GM12864 (cell line): Measurements from ENCODE around the gene ST14.
"Not testable (repeated sequence)": the region's sequence is repeated elsewhere in the genome, so short reads cannot be mapped to it uniquely, and the experiment has no call there.

ENCODE experiments used
- DNase-seq: peaks from one replicate; pipeline ENCODE4 v3.0.0-alpha.2; 2011; ENCODE audit warnings: low read depth
- H3K4me3 ChIP-seq: 2 replicates; pipeline ENCODE4 v1.5.1; 2011; ENCODE audit warnings: mild to moderate bottlenecking, low read depth, low read length, control low read depth
- TF ChIP-seq, protein P1 (sequence below): IDR thresholded peaks from 2 replicates; pipeline ENCODE4 v1.5.1; 2011; ENCODE audit warnings: low read depth, mild to moderate bottlenecking, moderate library complexity, low read length, control low read depth, inconsistent platforms; ENCODE audit errors: missing control alignments

The ST14 gene

DNA sequence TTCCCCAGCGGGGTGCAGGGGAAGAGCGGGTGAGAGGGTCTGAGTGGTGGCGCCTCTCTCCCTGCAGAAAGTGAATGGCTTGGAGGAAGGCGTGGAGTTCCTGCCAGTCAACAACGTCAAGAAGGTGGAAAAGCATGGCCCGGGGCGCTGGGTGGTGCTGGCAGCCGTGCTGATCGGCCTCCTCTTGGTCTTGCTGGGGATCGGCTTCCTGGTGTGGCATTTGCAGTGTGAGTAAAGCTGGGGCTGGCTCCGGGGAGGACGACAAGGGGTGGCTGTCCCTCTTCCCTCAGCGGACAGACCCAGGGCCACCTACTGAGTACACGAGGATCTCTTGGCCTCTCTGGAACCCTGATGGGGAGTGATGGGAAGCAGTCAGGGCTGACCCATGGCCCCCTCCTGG is 28.5 kb downstream of the ST14 start:
- TF ChIP-seq, protein P1, sequence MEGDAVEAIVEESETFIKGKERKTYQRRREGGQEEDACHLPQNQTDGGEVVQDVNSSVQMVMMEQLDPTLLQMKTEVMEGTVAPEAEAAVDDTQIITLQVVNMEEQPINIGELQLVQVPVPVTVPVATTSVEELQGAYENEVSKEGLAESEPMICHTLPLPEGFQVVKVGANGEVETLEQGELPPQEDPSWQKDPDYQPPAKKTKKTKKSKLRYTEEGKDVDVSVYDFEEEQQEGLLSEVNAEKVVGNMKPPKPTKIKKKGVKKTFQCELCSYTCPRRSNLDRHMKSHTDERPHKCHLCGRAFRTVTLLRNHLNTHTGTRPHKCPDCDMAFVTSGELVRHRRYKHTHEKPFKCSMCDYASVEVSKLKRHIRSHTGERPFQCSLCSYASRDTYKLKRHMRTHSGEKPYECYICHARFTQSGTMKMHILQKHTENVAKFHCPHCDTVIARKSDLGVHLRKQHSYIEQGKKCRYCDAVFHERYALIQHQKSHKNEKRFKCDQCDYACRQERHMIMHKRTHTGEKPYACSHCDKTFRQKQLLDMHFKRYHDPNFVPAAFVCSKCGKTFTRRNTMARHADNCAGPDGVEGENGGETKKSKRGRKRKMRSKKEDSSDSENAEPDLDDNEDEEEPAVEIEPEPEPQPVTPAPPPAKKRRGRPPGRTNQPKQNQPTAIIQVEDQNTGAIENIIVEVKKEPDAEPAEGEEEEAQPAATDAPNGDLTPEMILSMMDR: no peak
- H3K4me3 ChIP-seq: no peak overlapping the region
- no peak for DNase-seq

DNA sequence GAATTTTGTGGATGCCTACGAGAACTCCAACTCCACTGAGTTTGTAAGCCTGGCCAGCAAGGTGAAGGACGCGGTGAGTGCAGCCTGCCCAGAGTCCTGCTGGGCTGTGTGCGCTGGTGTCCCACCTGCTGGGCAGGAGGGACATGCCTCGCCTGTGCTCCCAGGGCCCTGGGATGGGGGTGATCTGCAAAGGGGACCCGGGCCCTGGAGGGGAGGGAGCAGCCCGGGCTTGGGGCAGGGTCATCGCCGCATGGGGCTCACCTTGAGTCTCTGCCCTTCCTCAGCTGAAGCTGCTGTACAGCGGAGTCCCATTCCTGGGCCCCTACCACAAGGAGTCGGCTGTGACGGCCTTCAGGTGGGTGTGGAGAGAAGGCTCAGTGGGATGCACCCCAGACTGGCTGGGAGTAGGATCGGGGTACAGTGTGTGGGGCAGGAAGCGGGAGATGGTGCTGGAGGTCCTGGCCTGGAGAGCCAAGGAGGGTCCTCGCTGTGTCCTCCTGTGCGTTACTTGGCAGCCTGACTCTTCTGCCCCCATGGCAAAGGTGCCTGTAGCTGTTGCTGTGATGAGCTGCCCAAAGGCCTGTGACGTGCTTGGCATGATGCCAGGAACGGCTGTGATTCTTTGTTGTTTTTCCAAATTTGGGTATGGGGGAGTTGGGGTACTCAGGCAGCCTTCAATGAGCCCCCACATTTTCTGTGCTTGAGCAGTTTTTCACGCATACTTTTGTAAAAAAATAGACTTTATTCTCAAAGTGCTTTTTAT is 29.2 kb downstream of the ST14 start:
- H3K4me3 ChIP-seq: no peak overlapping the region
- TF ChIP-seq, protein P1: no peak
- DNase-seq: no peak

DNA sequence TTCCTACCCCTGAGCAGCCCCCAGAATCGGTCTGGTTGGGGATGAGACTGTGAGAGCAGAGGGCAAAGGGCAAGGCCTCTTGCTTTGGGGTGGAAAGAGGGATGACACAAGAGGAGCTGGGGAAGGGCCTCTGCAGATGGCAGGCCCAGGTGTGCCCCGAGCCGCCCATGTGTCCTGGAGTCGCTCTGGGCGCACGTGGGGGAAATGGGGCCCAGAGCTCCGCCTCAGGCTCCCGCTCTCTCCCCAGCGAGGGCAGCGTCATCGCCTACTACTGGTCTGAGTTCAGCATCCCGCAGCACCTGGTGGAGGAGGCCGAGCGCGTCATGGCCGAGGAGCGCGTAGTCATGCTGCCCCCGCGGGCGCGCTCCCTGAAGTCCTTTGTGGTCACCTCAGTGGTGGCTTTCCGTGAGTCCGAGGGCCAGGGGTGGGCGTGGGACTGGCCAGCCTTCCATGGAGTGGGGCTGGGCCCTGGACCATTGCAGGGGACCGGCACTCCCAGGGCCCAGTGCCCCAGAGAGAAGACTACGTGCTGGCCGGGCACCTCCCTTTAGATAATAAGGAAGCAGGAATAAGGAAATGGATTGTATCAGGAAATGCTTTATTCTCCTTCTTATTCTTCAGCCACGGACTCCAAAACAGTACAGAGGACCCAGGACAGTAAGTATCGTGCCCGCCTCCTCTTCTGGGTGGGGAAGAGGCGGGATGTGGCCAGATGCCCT is 30.1 kb downstream of the ST14 start:
- TF ChIP-seq, protein P1: no peak
- DNase-seq: no peak
- no peak overlapping the region for H3K4me3 ChIP-seq

DNA sequence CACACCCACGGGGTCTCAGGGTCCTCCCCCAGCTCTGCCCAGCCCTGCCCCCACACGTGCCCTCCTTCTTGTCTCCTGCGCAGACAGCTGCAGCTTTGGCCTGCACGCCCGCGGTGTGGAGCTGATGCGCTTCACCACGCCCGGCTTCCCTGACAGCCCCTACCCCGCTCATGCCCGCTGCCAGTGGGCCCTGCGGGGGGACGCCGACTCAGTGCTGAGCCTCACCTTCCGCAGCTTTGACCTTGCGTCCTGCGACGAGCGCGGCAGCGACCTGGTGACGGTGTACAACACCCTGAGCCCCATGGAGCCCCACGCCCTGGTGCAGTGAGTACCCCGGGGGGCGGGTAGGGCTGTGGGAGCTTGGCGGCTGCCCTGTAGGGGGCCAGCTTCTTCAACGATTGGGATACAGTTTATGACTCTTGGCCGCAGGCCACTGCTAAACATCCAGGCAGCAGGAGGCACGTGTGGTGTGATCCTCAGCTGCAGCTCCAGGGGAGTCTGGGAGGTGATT is 30.8 kb downstream of the ST14 start:
- H3K4me3 ChIP-seq: no peak overlapping the region
- TF ChIP-seq, protein P1: no peak
- DNase-seq: no peak

DNA sequence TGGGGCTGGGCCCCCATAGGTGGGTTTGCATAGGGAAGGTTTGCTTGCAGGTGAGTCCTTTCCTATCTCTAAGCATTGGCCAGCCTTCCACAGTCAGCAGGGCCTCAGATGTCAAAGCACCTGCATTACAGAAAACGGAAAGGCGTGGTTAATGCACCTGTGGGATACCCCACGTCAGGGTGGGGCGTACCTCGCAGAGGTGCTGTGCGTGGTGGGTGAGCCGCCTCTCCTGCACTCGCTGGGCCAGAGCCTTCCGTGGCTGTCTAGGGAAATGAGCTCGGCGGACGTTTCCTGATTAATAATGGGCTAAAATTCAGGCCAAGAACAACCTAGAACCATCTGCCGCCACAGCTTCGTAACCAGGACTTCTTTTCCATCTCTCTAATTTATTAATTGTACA is 32.3 kb downstream of the ST14 start:
- H3K4me3 ChIP-seq: no peak overlapping the region
- TF ChIP-seq, protein P1: no peak
- no peak for DNase-seq

DNA sequence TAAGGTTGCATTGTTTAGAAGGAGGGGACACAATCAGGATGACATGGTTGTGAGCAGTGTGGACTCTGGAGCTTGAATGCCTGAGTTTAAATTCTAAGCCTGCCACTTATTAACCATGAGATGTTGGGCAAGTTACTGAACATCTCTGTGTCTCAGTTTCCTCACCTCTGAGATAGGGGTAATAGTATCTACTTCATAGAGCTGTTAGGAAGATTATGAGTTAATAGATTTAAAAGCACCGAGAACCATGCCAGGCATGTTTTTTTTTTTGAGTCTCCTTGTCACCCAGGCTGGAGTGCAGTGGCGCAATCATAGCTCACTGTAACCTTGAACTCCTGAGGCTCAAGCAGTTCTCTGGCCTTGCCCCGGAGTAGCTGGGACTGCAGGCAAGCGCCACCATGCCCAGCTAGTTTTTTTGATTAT is 33.3 kb downstream of the ST14 start:
- no peak overlapping the region for H3K4me3 ChIP-seq
- no peak for DNase-seq
- TF ChIP-seq, protein P1: no peak

DNA sequence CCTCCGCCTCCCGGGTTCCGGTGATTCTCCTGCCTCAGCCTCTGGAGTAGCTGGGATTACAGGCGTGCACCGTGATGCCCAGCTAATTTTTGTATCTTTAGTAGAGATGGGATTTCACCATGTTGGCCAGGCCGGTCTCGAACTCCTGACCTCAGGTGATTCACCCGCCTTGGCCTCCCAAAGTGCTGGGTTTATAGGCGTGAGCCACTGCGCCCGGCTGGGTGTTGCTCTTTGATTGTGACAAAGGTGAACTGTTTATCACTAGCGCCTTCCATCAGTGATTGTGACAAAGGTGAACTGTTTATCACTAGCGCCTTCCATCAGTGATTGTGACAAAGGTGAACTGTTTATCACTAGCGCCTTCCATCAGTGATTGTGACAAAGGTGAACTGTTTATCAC is 34.0 kb downstream of the ST14 start:
- not testable (repeated sequence) for H3K4me3 ChIP-seq, DNase-seq
